GM12801 (cell line): Measurements from ENCODE around the gene FOXN4.

ENCODE experiments used
- TF ChIP-seq, protein P1 (sequence below): IDR thresholded peaks from one replicate; pipeline ENCODE4 v1.5.1; 2011; ENCODE audit warnings: control low read depth; ENCODE audit not compliant: insufficient read length; ENCODE audit errors: extremely low read depth

The FOXN4 gene

DNA sequence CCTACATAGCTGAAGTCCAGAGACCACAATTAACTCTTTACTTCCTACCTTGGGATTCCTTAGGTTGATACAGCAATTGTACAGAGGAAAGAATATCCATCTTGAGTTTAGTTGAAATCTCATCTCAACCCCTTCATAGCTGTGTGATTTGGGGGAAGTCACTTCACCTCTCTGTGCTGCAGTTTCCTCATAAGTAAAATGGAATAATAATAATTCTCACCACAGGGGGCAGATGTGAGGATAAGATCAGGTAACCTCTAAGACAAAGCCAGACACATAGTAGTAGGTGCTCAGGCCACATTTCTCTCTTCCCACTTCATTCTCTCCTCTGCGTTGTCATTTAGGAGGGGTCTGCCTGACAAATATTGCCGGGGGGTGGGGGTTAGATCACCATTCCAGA lies 6.7 kb downstream of the FOXN4 start:
- TF ChIP-seq, protein P1, sequence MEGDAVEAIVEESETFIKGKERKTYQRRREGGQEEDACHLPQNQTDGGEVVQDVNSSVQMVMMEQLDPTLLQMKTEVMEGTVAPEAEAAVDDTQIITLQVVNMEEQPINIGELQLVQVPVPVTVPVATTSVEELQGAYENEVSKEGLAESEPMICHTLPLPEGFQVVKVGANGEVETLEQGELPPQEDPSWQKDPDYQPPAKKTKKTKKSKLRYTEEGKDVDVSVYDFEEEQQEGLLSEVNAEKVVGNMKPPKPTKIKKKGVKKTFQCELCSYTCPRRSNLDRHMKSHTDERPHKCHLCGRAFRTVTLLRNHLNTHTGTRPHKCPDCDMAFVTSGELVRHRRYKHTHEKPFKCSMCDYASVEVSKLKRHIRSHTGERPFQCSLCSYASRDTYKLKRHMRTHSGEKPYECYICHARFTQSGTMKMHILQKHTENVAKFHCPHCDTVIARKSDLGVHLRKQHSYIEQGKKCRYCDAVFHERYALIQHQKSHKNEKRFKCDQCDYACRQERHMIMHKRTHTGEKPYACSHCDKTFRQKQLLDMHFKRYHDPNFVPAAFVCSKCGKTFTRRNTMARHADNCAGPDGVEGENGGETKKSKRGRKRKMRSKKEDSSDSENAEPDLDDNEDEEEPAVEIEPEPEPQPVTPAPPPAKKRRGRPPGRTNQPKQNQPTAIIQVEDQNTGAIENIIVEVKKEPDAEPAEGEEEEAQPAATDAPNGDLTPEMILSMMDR, result no peak

DNA sequence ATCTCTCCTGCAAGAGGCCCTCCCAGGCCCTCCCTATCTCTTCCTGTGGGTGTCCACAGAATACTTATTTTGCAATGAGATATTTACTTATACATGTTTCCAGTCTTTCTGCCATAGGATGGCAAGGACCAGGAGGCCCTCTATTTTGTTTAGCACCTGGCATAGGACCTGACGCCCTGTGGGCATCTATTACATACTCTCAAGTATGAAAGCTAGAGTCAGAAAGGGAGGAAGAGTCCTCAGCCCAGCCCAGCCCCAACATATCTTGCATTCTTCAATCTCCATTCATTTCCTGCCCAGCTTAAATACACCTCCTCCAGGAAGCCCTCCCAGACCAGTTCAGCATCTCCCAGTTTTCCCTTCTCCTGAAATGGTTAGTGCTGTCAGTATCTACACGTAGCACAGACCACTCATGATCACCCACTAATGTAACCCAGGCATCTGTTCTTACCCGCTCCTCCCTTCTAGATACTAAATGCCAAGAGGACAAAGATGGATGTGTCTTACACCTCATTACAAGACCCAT lies 7.4 kb downstream of the FOXN4 start:
- TF ChIP-seq, protein P1, result no peak

DNA sequence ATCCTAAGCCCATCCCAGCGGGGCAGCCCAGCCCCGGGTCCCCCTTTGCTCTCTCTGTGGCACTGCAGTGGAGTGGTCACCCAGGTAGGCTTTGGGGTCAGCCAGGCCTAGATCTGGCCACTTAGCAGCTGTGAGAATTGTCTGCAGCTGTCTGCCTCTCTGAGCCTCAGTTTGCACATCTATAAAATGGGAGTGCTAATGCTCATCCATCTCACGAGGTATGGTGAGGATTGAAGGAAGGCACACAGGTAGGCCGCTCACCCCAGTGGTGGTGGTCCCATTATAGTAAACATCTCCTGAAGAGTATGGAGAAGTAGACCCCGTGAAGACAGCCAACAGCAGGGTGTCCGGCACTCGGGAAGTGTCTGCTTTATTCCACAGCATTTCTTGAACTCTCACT lies 9.2 kb downstream of the FOXN4 start:
- TF ChIP-seq, protein P1, result no peak

DNA sequence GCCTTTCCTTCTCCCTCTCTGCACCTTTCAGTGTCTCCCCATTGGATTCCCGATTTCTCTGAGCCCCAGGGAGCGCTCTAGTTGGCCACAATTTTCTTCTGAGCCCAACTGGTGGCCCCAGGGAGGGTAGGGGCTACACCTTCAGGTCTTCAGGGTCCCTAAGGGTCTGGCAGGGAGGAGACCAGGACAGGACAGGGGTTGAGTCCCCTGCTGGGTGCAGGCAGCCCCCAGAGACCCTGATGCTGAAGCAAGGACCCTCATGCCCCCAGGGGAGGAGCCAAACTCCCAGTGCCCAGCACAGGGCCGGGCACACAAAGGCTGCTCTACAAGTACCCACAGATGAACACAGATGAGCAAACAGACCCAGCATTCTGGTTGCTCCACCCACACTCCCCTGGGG lies 12.7 kb downstream of the FOXN4 start:
- TF ChIP-seq, protein P1, result no peak

DNA sequence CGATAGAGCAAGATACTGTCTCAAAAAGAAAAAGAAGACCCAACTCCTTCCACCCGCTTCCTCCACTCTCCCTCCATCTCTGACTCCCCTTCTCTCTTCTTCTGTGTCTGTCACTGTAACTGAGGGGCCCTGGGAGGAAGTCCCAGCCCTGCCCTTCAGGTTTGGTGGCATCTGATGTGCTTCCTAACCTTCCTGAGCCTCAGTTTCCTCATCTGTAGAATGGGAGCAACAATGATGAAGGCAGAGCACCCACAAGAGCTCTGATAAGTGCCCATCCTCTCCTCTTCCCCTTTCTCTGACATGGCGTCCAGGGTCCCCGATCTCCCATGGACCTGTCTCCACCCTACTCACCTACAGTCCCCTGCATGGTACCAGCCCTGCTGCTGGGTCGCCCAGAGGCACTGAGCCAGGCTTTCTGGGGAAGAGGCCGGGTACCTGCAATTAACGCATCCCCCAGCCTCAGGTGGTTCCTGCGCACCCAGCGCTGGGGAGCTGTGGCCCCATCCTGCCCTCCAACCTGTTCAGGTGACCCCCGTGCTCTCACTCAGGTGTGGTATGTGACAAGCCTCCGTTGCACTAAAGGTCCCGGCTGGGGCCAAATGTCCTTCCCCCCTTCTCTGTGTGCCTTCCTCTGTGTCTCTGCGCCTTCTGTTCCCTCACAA lies 13.2 kb downstream of the FOXN4 start:
- TF ChIP-seq, protein P1, result no peak

DNA sequence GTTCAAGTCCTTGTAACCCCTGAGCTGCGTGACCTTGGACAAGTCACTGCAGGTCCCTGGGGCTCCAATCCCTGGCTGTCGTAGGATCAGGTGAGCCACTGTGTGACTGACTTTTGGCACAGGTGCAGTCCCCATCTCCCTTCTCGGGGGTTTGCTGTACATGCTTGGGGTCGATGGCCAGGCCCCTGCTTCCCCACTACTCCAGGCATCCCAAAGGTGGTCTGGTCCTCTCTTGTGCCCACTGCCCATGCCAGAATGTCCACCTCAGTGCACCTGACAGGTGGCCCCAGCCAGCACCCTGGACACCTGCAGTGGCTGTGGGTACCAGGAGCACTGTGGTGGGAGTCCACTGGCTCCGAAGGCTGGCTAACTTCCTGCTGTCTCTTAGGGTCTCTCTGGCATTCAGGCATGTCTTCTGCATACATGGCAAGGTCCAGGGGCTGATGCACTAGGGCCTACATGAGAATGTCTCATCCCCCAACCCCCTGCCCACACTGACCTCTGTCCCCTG lies 14.7 kb downstream of the FOXN4 start:
- TF ChIP-seq, protein P1, result no peak

DNA sequence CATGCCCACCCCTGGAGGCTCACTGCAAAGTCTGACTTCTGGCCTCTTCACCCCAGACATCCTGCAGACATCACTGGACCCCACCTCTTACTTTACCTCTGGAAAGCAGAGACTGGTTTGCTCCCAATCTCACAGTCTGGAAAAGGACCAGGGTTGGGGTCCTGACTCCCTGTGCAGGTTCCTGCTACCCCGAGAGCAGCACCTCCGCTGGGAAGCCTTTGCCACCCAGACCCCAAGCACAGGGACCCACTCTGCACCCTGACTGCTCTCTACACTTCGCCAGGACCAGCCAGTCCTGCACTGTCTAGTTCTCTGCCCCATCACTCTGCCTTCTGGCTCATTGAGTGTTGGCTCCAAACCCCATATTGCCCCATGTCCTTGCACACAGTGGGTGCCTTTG lies 16.0 kb downstream of the FOXN4 start:
- TF ChIP-seq, protein P1, result no peak
